ENCODE data around the gene SLC12A4. TPM values are rescaled to one million over a fixed set of nuclear protein-coding genes. Genes with fewer than 3 reads are reported as not detected.
"Not testable (repeated sequence)": the region's sequence is repeated elsewhere in the genome, so short reads cannot be mapped to it uniquely, and the experiment has no call there.

The SLC12A4 gene
- total RNA-seq, 2 experiments from 2014 or later: 47.7 to 51.2 TPM

DNA sequence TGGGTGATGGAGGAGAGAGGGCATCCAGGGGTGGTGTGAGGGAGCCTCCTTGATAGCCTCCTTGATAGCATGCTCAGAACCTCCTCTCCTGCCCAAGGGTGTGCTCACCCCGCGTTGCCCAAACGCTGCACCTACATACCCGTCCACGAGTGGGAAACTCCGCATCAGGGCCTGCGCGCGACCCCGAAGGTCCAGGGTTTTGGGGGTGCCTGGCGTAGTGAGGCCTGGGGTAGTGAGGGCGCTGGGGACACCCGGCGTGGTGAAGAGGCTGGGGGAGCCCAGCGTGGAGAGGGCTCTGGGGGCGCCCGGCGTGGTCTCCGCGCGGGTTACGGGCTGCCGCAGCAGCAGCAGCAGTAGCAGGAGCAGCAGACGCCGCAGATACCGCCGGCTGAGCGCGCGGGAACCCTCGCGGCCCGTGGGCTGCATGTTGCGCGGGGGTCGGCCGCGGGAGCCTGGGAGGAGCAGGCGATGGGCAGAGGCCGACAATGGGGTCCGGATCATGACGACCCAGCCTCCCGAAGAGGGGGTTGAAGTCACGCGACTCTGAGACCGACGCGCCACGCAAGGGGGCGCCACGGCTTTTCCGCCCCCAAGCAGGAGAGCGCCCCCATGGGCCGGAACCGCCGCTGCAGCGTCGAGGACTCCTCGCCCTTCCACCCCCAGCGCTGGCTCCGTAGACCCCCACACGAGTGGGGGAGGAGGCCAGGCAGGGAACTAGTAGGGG lies 11.7 kb upstream of the SLC12A4 start, which contains the start of gene DPEP3:
Gene DPEP3, minus strand, starts transcription at position 545 of the 724 bp plus-strand sequence. Its CDS starts 119 bp downstream, at position 426.
- Mint-ChIP-seq H3K4me1 (peaks cover 29% of the 10 kb centered on the region), H3K4me3 (no peak within 1 kb of the TSS), H3K27me3 (peaks cover 8% of the 10 kb centered on the region), H3K27ac (no peak within 1 kb of the TSS), H3K36me3 (no peaks in the 10 kb centered on the region), H3K9me3 (ENCODE audit: low read depth) (no peaks in the 10 kb centered on the region)
- ATAC-seq: no peak
- no peak for DNase-seq
- CTCF ChIA-PET: interaction anchor here (1.1 to 1.8 kb wide), 3 partner anchors 43 to 164 kb away, joined by 3 to 5 read pairs (median 4); partner anchors contain the start of genes DDX28 and DUS2

DNA sequence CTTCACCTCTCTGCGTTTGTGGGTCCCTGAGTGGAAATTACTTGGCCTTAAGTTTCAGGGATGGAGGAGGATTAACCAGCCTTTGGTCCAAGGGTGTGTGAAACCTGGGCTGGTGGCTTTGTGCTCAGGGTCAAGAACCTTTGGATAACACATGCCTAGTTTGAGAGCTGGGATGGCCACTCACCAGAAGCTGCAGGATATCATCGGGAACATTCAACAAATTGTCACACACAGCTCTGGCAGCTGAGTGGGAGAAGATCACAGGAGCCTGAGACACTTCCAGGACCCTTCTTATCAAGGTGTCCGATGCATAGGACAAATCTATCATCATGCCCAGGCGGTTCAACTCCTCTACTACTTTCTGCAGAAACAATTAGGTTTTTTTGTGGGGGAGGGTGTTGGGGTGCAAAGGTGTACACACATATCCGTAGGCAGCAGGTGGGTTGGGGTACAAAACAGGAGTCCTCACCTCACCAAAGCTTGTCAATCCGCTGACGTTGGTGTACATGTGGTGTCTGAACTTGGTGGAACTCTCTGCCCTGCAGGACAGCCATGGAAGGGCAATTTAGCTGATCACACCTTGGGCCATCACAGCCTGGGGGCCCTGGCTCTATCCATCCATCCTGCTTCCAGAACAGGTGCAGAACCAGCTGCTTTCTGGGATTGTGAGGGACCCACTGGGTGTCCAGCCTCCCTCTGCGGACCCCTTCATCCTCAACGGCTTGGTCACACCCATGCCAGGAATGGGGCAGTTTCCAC lies 9.2 kb upstream of the SLC12A4 start:
- Mint-ChIP-seq H3K4me3 (no peak overlapping the region), H3K27me3 (peaks cover 12% of the 10 kb centered on the region), H3K36me3 (no peaks in the 10 kb centered on the region), H3K4me1 (peaks cover 10% of the 10 kb centered on the region), H3K9me3 (ENCODE audit: low read depth) (no peaks in the 10 kb centered on the region), H3K27ac (no peak overlapping the region)
- no peak for ATAC-seq
- no peak for DNase-seq
- CTCF ChIA-PET: interaction anchor here (1.6 kb wide), 1 partner anchor 63 kb away, joined by 8 read pairs; no protein-coding TSS in a partner anchor

GRCh38 chr16:67977005-67977404 lies 8.6 kb upstream of the SLC12A4 start:
- CTCF ChIA-PET: interaction anchor here (1.4 to 1.6 kb wide), 2 partner anchors 16 to 64 kb away, joined by 3 to 8 read pairs; no protein-coding TSS in a partner anchor

GRCh38 chr16:67976205-67976604 lies 7.8 kb upstream of the SLC12A4 start:
- CTCF ChIA-PET: interaction anchor here (1.4 kb wide), 1 partner anchor 16 kb away, joined by 3 read pairs; no protein-coding TSS in a partner anchor
- H3K4me3 Mint-ChIP-seq: no peak overlapping the region
- H3K27ac Mint-ChIP-seq: no peak overlapping the region
- no peaks in the 10 kb centered on the region for H3K36me3 Mint-ChIP-seq
- peaks cover 10% of the 10 kb centered on the region for H3K4me1 Mint-ChIP-seq
- DNase-seq: no peak
- H3K9me3 Mint-ChIP-seq (ENCODE audit: low read depth): no peaks in the 10 kb centered on the region
- ATAC-seq: no peak
- H3K27me3 Mint-ChIP-seq: peaks cover 12% of the 10 kb centered on the region

More at GRCh38 chr16:67977005-67977404, 8.6 kb upstream of the SLC12A4 start:
- Mint-ChIP-seq H3K36me3 (no peaks in the 10 kb centered on the region), H3K27ac (no peak overlapping the region), H3K9me3 (ENCODE audit: low read depth) (no peaks in the 10 kb centered on the region), H3K4me3 (no peak overlapping the region), H3K27me3 (peaks cover 12% of the 10 kb centered on the region), H3K4me1 (peaks cover 10% of the 10 kb centered on the region)
- ATAC-seq (no peak), DNase-seq (no peak)

GRCh38 chr16:67975321-67976105 lies 7.1 kb upstream of the SLC12A4 start:
- Mint-ChIP-seq H3K27me3 (peaks cover 12% of the 10 kb centered on the region), H3K36me3 (no peaks in the 10 kb centered on the region), H3K9me3 (ENCODE audit: low read depth) (no peaks in the 10 kb centered on the region), H3K27ac (no peak overlapping the region), H3K4me1 (peaks cover 10% of the 10 kb centered on the region), H3K4me3 (no peak overlapping the region)
- DNase-seq: no peak
- no peak for ATAC-seq
- CTCF ChIA-PET: interaction anchor here (0.6 to 1.4 kb wide), 2 partner anchors 17 to 129 kb away, joined by 3 read pairs; no protein-coding TSS in a partner anchor

GRCh38 chr16:67972285-67972684 lies 3.8 kb upstream of the SLC12A4 start:
- not testable (repeated sequence) for DNase-seq; H3K27ac Mint-ChIP-seq; H3K36me3 Mint-ChIP-seq; H3K27me3 Mint-ChIP-seq; ATAC-seq; H3K9me3 Mint-ChIP-seq (ENCODE audit: low read depth); H3K4me3 Mint-ChIP-seq
- CTCF ChIA-PET: interaction anchor here (2.3 kb wide), 1 partner anchor 68 kb away, joined by 7 read pairs; no protein-coding TSS in a partner anchor
- H3K4me1 Mint-ChIP-seq: peaks cover 18% of the 10 kb centered on the region

DNA sequence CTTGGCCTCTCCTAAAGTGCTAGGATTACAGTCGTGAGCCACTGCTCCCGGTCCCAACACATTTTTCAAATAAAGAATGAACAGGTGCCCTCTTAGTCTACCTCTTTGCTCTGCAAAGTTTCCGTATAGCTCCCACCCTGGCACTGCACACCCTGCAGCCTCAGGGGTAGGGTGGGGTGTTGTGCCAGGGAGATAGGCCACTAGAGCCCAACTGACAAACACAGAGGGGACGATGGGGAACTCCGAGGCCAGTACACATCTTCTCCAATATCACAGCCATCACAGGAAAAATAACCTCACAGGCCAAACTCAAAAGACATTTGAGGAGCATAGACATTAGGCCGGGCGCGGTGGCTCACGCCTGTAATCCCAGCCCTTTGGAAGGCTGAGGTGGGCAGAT lies 2.7 kb upstream of the SLC12A4 start:
- peaks cover 28% of the 10 kb centered on the region for H3K4me1 Mint-ChIP-seq
- no peak overlapping the region for H3K27ac Mint-ChIP-seq
- H3K36me3 Mint-ChIP-seq: no peaks in the 10 kb centered on the region
- H3K9me3 Mint-ChIP-seq (ENCODE audit: low read depth): no peaks in the 10 kb centered on the region
- no peak for ATAC-seq
- no peak overlapping the region for H3K4me3 Mint-ChIP-seq
- H3K27me3 Mint-ChIP-seq: peaks cover 4% of the 10 kb centered on the region
- DNase-seq: no peak
- CTCF ChIA-PET: interaction anchor here (0.9 to 2.3 kb wide), 3 partner anchors 27 to 114 kb away, joined by 3 to 7 read pairs (median 3); no protein-coding TSS in a partner anchor

- Mint-ChIP-seq H3K9me3 (ENCODE audit: low read depth) (no peaks in the 10 kb centered on the region), H3K36me3 (peaks cover 5% of the 10 kb centered on the region), H3K4me1 (peaks cover 18% of the 10 kb centered on the region), H3K27ac (peak overlapping the region; percentile 91), H3K4me3 (peak overlapping the region; percentile 84), H3K27me3 (peaks cover 2% of the 10 kb centered on the region)
- CTCF ChIA-PET: interaction anchor here (1.0 to 2.0 kb wide), 4 partner anchors 25 to 112 kb away, joined by 3 to 7 read pairs (median 4); partner anchors contain the start of gene PSMB10
- DNase-seq (no peak), ATAC-seq (no peak)
Measured at GRCh38 chr16:67969254-67970039, 1.0 kb upstream of the SLC12A4 start.

- peaks cover 18% of the 10 kb centered on the region for H3K4me1 Mint-ChIP-seq
- CTCF ChIA-PET: interaction anchor here (0.8 kb wide), 1 partner anchor 73 kb away, joined by 4 read pairs; no protein-coding TSS in a partner anchor
- ATAC-seq (peak; percentile 29), DNase-seq (peak; percentile 57)
- no peaks in the 10 kb centered on the region for H3K9me3 Mint-ChIP-seq (ENCODE audit: low read depth)
- peak overlapping the region; percentile 95 for H3K27ac Mint-ChIP-seq
- no peaks in the 10 kb centered on the region for H3K27me3 Mint-ChIP-seq
- peaks cover 7% of the 10 kb centered on the region for H3K36me3 Mint-ChIP-seq
- H3K4me3 Mint-ChIP-seq: peak overlapping the region; percentile 84
Measured at GRCh38 chr16:67967958-67968399, 458 bp downstream of the SLC12A4 start.

DNA sequence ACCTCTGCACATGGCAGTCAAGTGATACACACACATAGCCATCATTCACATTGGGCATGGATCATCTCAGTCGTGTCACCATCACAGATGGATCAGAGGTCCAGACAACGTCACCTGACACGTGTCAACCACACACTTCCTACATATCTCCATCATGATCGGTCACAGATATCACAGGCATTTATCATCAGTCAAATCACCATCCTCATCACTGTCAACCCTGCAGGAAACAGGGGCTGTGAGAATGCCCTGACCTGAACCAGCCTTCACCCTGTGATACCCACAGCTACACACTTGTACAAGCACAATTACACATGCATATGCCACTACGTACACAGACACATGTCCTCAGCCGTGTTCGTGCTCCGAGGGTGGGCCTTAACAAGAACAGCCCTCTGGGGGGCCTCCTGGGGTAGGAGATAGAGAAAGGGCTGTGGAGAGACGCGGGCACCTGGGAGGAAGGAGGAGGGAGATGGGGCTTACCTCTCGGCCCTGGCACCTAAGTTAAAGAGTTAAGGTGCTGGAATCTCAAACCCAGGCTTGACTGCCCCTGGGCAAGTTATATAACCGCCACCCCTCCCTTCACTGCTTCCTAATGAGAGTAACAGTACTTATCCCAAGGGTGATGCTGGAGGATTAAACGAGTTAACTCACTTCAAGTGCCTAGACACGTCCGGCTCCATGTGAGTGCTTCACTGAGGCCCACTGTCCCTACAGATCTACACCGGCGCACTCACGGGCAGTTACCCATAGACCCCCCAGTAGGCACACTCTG lies 1.1 kb downstream of the SLC12A4 start:
- Mint-ChIP-seq H3K27me3 (no peaks in the 10 kb centered on the region), H3K36me3 (peaks cover 9% of the 10 kb centered on the region), H3K4me1 (peaks cover 18% of the 10 kb centered on the region), H3K4me3 (peak overlapping the region; percentile 84), H3K27ac (peak overlapping the region; percentile 95), H3K9me3 (ENCODE audit: low read depth) (no peaks in the 10 kb centered on the region)
- ATAC-seq (peak; percentile 10), DNase-seq (peak; percentile 64)
- CTCF ChIA-PET: interaction anchor here (0.8 to 1.6 kb wide), 5 partner anchors 39 to 151 kb away, joined by 3 to 6 read pairs (median 3); no protein-coding TSS in a partner anchor

DNA sequence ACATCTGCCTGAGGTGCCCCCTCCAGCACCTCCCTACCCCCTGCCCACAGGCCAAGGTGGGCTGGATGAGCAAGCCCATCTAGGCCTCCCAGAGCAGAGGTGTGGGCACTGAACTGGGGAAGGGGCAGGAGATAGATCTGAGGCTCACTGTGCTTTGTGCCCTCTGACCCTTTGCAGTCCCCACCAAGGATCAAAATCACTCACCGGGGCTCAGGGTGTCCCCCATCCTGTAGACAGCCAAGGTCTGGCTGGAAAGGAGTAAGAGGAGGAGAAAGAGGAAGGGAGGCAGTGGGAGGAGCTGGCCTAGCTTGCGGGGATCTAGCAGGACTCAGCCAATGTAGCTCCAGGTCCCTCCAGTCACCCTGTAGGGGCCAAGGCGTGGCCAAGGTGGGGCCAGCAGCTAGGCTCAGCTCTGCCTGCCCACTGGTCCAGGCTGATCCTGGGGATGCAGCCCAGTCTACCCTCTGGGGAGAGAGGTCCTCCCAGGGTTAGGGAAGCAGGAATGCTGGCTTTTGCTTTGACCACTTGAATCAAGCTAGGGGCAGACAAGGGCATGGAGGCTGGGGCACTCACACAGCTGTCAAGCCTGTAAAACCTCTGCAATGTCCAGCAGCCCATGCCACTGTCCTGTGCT lies 1.8 kb downstream of the SLC12A4 start:
- peaks cover 9% of the 10 kb centered on the region for H3K36me3 Mint-ChIP-seq
- ATAC-seq (no peak), DNase-seq (no peak)
- peak overlapping the region; percentile 84 for H3K4me3 Mint-ChIP-seq
- no peaks in the 10 kb centered on the region for H3K9me3 Mint-ChIP-seq (ENCODE audit: low read depth)
- CTCF ChIA-PET: interaction anchor here (1.1 to 1.6 kb wide), 4 partner anchors 38 to 150 kb away, joined by 3 to 6 read pairs (median 3); no protein-coding TSS in a partner anchor
- peak overlapping the region; percentile 95 for H3K27ac Mint-ChIP-seq
- no peaks in the 10 kb centered on the region for H3K27me3 Mint-ChIP-seq
- peaks cover 18% of the 10 kb centered on the region for H3K4me1 Mint-ChIP-seq
